GM12865 (cell line): ENCODE measurements around the gene TBX1.

Experiments used
- DNase-seq: peaks from one replicate; pipeline ENCODE4 v3.0.0; 2010; ENCODE audit warnings: low read depth
- H3K4me3 ChIP-seq: 2 replicates; pipeline ENCODE4 v1.5.1; 2011; ENCODE audit warnings: mild to moderate bottlenecking, low read depth, low read length, control low read depth
- TF ChIP-seq, protein P1 (sequence below): IDR thresholded peaks from 2 replicates; pipeline ENCODE4 v1.5.1; 2011; ENCODE audit warnings: low read length, control low read depth, low read depth, inconsistent platforms; ENCODE audit not compliant: insufficient read depth; ENCODE audit errors: missing control alignments

Gene TBX1

DNA sequence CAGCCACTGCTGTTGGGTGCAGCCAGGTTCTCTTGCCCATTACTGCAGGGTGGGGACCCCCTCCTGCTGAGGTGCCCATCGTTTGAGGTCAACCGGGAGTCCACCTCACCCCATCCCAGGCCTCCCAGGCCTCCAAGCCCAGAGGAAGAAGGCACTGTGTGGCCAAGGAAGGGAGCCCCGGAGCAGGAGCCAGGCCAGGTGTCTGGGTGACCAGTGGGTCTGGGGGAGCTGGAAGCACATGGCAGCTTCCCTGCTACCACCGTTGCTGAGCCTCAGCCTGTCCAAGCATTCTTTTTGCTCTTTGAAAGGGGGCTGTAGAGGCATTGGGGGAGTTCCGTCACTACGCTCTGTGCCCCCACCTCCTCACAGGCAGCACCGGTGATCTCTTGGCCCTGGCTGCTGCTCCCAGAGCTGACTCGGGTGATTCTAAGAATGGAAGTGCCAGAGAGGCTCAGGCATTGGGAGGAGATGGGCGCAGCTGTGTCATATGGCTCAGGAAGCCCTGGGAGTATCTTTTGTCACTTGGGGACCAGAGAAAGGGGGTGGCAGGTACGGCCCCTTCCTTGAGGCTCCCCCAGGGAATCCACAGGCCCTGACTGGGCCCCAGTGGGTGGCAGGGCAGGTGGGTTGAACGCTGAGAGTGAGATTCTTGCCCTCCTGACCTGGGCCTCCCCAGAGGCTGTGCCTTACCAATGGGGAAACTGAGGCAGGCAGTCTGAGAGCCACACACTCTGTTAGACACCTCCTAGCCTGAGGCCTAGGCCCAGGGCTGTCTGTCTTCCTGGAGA is 44.3 kb upstream of the TBX1 start:
- H3K4me3 ChIP-seq = no peak overlapping the region
- DNase-seq = no peak
- TF ChIP-seq, protein P1, sequence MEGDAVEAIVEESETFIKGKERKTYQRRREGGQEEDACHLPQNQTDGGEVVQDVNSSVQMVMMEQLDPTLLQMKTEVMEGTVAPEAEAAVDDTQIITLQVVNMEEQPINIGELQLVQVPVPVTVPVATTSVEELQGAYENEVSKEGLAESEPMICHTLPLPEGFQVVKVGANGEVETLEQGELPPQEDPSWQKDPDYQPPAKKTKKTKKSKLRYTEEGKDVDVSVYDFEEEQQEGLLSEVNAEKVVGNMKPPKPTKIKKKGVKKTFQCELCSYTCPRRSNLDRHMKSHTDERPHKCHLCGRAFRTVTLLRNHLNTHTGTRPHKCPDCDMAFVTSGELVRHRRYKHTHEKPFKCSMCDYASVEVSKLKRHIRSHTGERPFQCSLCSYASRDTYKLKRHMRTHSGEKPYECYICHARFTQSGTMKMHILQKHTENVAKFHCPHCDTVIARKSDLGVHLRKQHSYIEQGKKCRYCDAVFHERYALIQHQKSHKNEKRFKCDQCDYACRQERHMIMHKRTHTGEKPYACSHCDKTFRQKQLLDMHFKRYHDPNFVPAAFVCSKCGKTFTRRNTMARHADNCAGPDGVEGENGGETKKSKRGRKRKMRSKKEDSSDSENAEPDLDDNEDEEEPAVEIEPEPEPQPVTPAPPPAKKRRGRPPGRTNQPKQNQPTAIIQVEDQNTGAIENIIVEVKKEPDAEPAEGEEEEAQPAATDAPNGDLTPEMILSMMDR = no peak

DNA sequence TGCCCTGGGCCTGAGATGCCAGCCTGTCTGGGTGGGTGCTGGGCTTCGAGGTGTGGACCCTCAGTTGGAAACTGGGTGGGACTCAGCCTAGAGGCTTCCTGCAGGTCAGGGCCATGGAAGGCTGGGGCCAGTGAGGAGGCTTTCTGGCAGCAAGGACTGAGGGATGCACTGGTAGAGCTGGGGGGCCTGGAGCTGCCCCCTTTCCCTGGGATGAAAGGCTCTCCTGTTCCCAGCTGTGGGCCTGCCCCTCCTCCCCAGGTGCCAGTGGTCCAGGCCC is 43.8 kb upstream of the TBX1 start:
- TF ChIP-seq, protein P1 = no peak
- DNase-seq = no peak
- H3K4me3 ChIP-seq = no peak overlapping the region

DNA sequence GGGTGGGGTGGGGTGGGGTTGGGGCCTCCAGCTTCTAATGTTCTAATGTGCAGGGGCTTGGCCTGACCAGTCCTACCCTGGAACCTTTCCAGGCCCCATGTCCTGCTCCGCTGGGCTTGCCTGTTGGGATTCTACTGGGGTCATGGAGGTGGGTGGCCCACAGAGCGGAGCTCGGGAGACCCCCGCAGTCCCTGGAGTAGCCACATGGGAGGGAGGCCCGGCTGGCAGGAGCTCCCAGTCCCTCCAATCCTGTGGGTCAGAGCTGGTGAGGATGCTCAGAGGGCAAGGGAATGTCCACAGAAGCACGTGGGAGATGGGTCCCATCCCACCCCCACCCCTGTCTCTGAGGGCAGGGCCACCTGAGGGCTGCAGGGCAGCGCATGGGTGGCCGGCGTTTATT is 43.4 kb upstream of the TBX1 start:
- no peak for DNase-seq
- no peak overlapping the region for H3K4me3 ChIP-seq
- TF ChIP-seq, protein P1 = no peak

DNA sequence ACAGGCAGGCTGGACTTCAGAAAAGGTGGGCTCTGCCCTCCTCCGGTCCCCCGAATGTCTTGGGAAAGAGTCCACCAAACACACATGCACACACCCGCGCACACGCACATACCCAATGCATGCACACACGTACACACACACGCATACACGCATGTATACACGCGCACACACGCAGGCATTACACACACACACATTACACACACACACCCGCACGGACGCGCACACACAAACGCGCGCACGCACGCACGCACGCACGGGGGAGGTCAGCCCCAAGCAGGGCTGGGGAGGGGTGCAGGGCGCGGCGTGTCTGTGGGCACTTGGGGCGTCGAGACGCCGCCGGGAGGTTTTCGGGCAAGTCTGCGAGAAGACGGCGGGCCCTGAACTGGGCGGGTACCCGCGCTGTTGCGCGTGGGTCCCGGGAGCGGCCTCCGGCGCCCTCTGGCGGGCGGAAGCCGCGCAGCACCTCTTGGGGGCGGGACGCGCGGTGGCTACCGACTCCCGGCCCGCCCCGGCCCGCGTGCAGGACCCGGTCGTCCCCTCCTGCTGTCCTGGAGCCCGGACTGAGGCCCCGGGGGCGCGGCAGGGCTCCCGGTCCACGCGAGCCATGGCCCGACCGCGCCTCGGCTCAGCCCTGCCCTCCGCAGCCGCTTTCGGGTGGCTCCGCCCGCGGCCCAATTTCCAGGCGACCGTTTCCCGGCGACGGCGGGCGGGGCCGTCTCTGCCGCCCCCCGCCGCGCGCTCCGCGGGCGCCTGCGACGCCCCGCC is 42.7 kb upstream of the TBX1 start:
- TF ChIP-seq, protein P1 = peak; percentile 88
- DNase-seq = peak; percentile 57
- peak overlapping the region; percentile 32; the same call in 1 of the 2 replicates for H3K4me3 ChIP-seq

DNA sequence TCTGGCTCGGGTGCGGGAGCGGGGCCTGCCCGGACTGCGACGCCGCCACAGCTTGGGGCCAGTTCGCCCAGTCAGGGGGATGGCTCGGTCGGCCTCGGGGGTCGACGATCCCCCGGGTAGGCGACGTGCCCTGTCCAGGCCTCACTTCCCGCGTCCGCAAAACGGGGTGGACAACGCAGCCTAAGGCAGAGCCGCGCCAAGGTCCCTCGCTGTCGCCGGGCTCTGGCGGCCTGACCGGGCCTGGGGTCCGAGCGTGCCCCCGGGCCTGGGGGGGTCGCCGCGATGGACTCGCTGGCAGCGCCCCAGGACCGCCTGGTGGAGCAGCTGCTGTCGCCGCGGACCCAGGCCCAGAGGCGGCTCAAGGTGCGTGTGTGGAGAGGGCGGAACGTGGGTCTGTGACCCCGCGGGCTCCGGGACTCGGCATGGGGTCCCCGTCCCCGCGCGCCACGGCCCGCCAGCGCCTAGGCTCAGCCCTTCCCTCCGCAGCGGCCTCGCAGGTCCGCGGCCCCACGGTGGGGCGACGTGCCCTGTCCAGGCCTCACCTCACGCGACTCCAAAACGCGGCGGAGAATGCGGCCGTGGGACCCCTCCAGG is 42.0 kb upstream of the TBX1 start:
- DNase-seq = no peak
- TF ChIP-seq, protein P1 = no peak
- H3K4me3 ChIP-seq = no peak overlapping the region; the same call in 1 of the 2 replicates

DNA sequence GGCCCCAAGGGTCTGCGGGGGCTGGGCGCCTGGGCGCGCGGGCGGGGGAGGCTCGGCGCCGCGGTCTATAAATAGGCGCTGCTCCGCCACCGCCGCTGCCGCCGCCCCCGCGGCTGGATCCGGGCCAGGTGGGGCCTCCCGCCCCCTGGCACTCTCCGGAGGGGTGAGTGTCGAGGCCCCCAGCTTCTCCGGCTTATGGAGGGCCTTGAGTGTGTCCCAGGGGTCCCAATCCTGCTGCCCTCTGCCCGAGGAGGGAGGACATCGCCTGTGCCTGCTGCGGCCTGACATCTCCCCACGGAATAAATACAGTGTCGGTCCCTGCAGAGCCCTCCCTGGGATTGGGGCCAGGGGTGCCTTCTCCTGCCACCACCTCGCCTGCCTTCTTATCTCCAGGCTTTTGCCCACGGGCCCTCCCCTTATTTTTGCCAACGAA is 41.5 kb upstream of the TBX1 start:
- DNase-seq = no peak
- no peak overlapping the region for H3K4me3 ChIP-seq
- TF ChIP-seq, protein P1 = no peak
